HCT116 (cell line): ENCODE data around the gene RNU7-1. TPM values are rescaled to one million over a fixed set of nuclear protein-coding genes. Genes with fewer than 3 reads are reported as not detected.

Experiments used
- ATAC-seq: fragments of 200-7000 bp; cut with Tn5 transposase; 2 replicates; pipeline ENCODE4 v1.9.1; 2020; ENCODE audit warnings: mild to moderate bottlenecking, moderate library complexity
- BruUV-seq: library from RNA; stranded (reverse); fragments of 400-500 nt; replicated peaks from 2 replicates; lab custom pipeline; 2021; lab: Mats Ljungman, UMichigan
- CTCF ChIA-PET: fragments of 300-600 bp; sonication (Branson Sonifier 250); formaldehyde crosslinking; loops from one replicate; lab custom pipeline; 2021; ENCODE audit warnings: antibody characterized with exemption; lab: Charles Lee
- POLR2A ChIA-PET: fragments of 300-600, 350-600 bp; sonication (Branson Sonifier 250); formaldehyde crosslinking; loops from one replicate; lab custom pipeline; 2021; ENCODE audit warnings: antibody characterized with exemption; lab: Charles Lee
- RAD21 ChIA-PET, 2 experiments: fragments of 300-600 bp; sonication (Branson Sonifier 250); formaldehyde crosslinking; loops; one replicate each; lab custom pipeline; 2023; ENCODE audit warnings: low total read pairs in 2 of 2; ENCODE audit not compliant: uncharacterized antibody in 2 of 2, unreplicated experiment in 2 of 2, low non-redundant PET in 1 of 2; lab: Charles Lee
- DNase-seq: peaks from one replicate; pipeline ENCODE4 v3.0.0-alpha.2; 2010; ENCODE audit warnings: low read depth, low spot score
- H2AFZ ChIP-seq: fragments of 200-600 bp; shearing (Covaris generic), sonication (generic); 2 replicates; pipeline ENCODE4 v1.6.1; 2017; ENCODE audit warnings: low read depth, mixed run types, mixed read lengths, antibody characterized with exemption, low read length; ENCODE audit not compliant: poor library complexity, severe bottlenecking
- H3K27ac ChIP-seq: 2 replicates; pipeline ENCODE4 v1.5.1; 2012; ENCODE audit warnings: low read depth, low read length
- H3K27me3 ChIP-seq: fragments of 200-600 bp; sonication (generic); 2 replicates; pipeline ENCODE4 v1.6.1; 2016; ENCODE audit warnings: mixed run types, low read length, mixed read lengths; ENCODE audit not compliant: insufficient read depth
- H3K36me3 ChIP-seq, 2 experiments: fragments of 200-500 bp in 1 of 2; fragments of 200-600 bp in 1 of 2; sonication (Bioruptor generic) in 1 of 2; sonication (generic) in 1 of 2; 2 replicates each; pipeline versions ENCODE4 v1.5.1 to v1.6.1; 2014 to 2016; ENCODE audit warnings: low read length in 2 of 2, inconsistent platforms in 1 of 2, mixed read lengths in 1 of 2, mixed run types in 1 of 2; ENCODE audit not compliant: insufficient read depth in 2 of 2, control insufficient read depth in 1 of 2
- H3K4me1 ChIP-seq, 2 experiments: fragments of 200-600 bp in 1 of 2; sonication (generic) in 1 of 2; 2 replicates each; pipeline versions ENCODE4 v1.5.1 to v1.6.1; 2012 to 2017; ENCODE audit warnings: low read length in 2 of 2, inconsistent platforms in 1 of 2, mild to moderate bottlenecking in 1 of 2, mixed read lengths in 1 of 2, mixed run types in 1 of 2, moderate library complexity in 1 of 2; ENCODE audit not compliant: insufficient read depth in 2 of 2, control insufficient read depth in 1 of 2
- H3K4me2 ChIP-seq: fragments of 200-600 bp; sonication (generic); 2 replicates; pipeline ENCODE4 v1.6.1; 2017; ENCODE audit warnings: mixed run types, low read length, mixed read lengths
- H3K4me3 ChIP-seq, 2 experiments: fragments of 200-600 bp in 1 of 2; sonication (generic) in 1 of 2; replicated peaks in 1 of 2; 2 replicates each; pipeline ENCODE4 v1.5.1; 2011 to 2016; ENCODE audit warnings: low read length in 2 of 2, control low read depth in 1 of 2, low read depth in 1 of 2, mild to moderate bottlenecking in 1 of 2, mixed read lengths in 1 of 2, mixed run types in 1 of 2
- H3K79me2 ChIP-seq: fragments of 200-600 bp; sonication (generic); 2 replicates; pipeline ENCODE4 v1.6.1; 2017; ENCODE audit warnings: mild to moderate bottlenecking, mixed run types, low read length, moderate library complexity, mixed read lengths; ENCODE audit not compliant: insufficient read depth
- H3K9ac ChIP-seq: fragments of 200-600 bp; sonication (generic); 2 replicates; pipeline ENCODE4 v1.6.1; 2016; ENCODE audit warnings: low read length, mixed read lengths
- H3K9me2 ChIP-seq: fragments of 200-600 bp; sonication (generic), shearing (Covaris generic); 2 replicates; pipeline ENCODE4 v1.6.1; 2017; ENCODE audit warnings: mixed run types, mild to moderate bottlenecking, moderate library complexity; ENCODE audit not compliant: insufficient read depth
- H3K9me3 ChIP-seq, 2 experiments: fragments of 200-500 bp in 1 of 2; fragments of 200-600 bp in 1 of 2; sonication (Bioruptor generic) in 1 of 2; sonication (generic) in 1 of 2; 2 replicates each; pipeline ENCODE4 v1.6.1; 2014 to 2017; ENCODE audit warnings: low read length in 2 of 2, mixed read lengths in 2 of 2, inconsistent platforms in 1 of 2, low read depth in 1 of 2, mild to moderate bottlenecking in 1 of 2, mixed run types in 1 of 2, moderate library complexity in 1 of 2; ENCODE audit not compliant: control insufficient read depth in 1 of 2, insufficient read depth in 1 of 2
- H4K20me1 ChIP-seq: fragments of 200-600 bp; sonication (generic), shearing (Covaris generic); 2 replicates; pipeline ENCODE4 v1.6.1; 2017; ENCODE audit warnings: mixed run types, mild to moderate bottlenecking, moderate library complexity; ENCODE audit not compliant: insufficient read depth
- CBX3 ChIP-seq: IDR thresholded peaks from 2 replicates; pipeline ENCODE4 v1.6.1; 2012; ENCODE audit warnings: low read depth
- EGR1 ChIP-seq: IDR thresholded peaks from 2 replicates; pipeline ENCODE4 v1.6.1; 2012; ENCODE audit warnings: low read depth
- ELF1 ChIP-seq: IDR thresholded peaks from 2 replicates; pipeline ENCODE4 v1.6.1; 2012; ENCODE audit warnings: low read depth, borderline replicate concordance
- EZH2 ChIP-seq: fragments of 200-600 bp; sonication (generic); IDR thresholded peaks from 2 replicates; pipeline ENCODE4 v1.6.1; 2017; ENCODE audit warnings: antibody characterized with exemption, mixed run types
- EZH2phosphoT487 ChIP-seq: fragments of 200-600 bp; IDR thresholded peaks from 2 replicates; pipeline ENCODE4 v1.6.1; 2018; ENCODE audit warnings: antibody characterized with exemption, borderline replicate concordance
- FOSL1 ChIP-seq: IDR thresholded peaks from 2 replicates; pipeline ENCODE4 v1.6.1; 2012; ENCODE audit warnings: low read depth
- JUND ChIP-seq: IDR thresholded peaks from 2 replicates; pipeline ENCODE4 v1.6.1; 2012
- POLR2A ChIP-seq: IDR thresholded peaks from 2 replicates; pipeline ENCODE4 v1.7.0; 2011; ENCODE audit warnings: borderline replicate concordance; ENCODE audit not compliant: insufficient read depth, insufficient read length; ENCODE audit errors: extremely low read depth
- RAD21 ChIP-seq: IDR thresholded peaks from 2 replicates; pipeline ENCODE4 v1.6.1; 2012; ENCODE audit warnings: low read depth, mild to moderate bottlenecking
- SIN3A ChIP-seq: IDR thresholded peaks from 2 replicates; pipeline ENCODE4 v1.6.1; 2012; ENCODE audit warnings: low read depth
- SP1 ChIP-seq: IDR thresholded peaks from 2 replicates; pipeline ENCODE4 v1.6.1; 2012; ENCODE audit warnings: low read depth
- SRF ChIP-seq: IDR thresholded peaks from 2 replicates; pipeline ENCODE4 v1.6.1; 2012; ENCODE audit warnings: low read depth
- TCF7L2 ChIP-seq: IDR thresholded peaks from 2 replicates; pipeline ENCODE4 v1.7.0; 2011; ENCODE audit warnings: borderline replicate concordance, inconsistent platforms; ENCODE audit not compliant: insufficient read depth, insufficient read length; ENCODE audit errors: extremely low read depth
- YY1 ChIP-seq: IDR thresholded peaks from 2 replicates; pipeline ENCODE4 v1.6.1; 2011; ENCODE audit warnings: low read length, low read depth, moderate library complexity, mild to moderate bottlenecking; ENCODE audit not compliant: insufficient replicate concordance; ENCODE audit errors: extremely low read depth
- ZNF274 ChIP-seq: fragments of 200-500 bp; sonication (Bioruptor generic); IDR thresholded peaks from 2 replicates; pipeline ENCODE4 v1.6.1; 2014; ENCODE audit warnings: mild to moderate bottlenecking, low read depth, low read length, inconsistent platforms
- intact Hi-C: fragments of 100-400 bp; cut with micrococcal nuclease; formaldehyde crosslinking; loops from 2 replicates; pipeline ENCODE4 v1.10.0; 2022
- total RNA-seq: library from RNA; stranded (reverse); gene quantifications from one replicate; pipeline ENCODE4 v1.2.1, GENCODE V29; 2021; ENCODE audit not compliant: unreplicated experiment
- TF ChIP-seq, protein P1 (sequence below): IDR thresholded peaks from 2 replicates; pipeline ENCODE4 v1.6.1; 2012
- TF ChIP-seq, protein P2 (sequence below): IDR thresholded peaks from 2 replicates; pipeline ENCODE4 v1.6.1; 2012
- TF ChIP-seq, protein P3 (sequence below): IDR thresholded peaks from 2 replicates; pipeline ENCODE4 v1.6.1; 2012; ENCODE audit warnings: low read depth

The RNU7-1 gene
- total RNA-seq, 1 experiment from 2014 or later, result not detected

DNA sequence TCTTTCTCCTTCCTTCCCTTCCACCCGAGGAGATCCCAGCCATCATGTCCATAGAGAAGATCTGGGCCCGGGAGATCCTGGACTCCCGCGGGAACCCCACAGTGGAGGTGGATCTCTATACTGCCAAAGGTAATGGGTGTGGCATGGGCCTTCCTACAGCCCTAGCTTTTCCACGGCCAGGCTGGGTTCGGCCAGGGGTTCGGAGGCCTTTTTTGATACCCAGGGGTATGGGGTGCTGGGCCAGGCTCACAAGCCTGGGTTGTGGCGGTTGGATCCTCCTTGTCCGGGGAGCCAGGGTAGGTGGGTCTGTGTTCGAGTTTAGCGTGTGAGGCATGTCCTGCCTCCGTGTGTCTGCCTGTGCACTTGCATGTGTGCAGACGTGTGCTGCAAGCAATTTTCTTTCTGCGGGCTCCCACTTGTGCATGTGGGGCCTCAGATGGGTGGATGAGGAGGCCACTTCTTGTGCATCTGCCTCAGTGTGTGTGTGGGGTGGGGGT is 27.8 kb upstream of the RNU7-1 start (continued):
- no peak for TF ChIP-seq EGR1

DNA sequence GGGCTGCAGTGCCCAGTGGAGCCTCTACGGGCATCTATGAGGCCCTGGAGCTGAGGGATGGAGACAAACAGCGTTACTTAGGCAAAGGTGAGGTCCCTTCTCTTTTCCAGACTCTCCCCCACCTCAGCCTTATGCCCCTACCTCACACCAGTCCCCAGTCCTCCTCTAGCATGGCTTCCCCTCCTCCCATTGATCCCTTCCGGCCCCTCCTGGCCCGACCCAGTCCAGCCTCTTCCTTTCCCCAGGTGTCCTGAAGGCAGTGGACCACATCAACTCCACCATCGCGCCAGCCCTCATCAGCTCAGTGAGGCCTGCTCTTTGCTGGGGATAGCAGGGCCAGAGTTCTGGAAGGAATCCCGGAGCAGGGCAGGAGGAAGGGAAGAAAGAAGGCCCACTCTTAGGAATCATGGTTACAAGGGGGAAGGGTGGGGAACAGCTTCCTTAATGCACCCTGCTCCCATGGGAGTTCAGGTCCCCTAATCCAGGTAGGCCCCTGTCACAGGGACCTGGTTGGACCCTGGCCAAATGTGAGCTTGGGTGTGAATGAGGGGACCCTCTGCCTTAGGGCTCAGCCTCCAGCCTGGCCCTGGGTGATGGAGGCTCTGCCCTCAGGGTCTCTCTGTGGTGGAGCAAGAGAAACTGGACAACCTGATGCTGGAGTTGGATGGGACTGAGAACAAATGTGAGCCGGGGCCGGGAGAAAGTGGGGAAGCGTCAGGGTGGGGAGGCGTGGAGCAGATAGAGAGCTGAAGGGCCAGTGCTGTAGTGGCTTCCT is 27.0 kb upstream of the RNU7-1 start:
- RAD21 ChIA-PET, result no interaction called here
- peaks cover 8 to 17% of the 10 kb centered on the region in 2 experiments for H3K36me3 ChIP-seq

More for the DNA sequence above, 27.0 kb upstream of the RNU7-1 start:
- H4K20me1 ChIP-seq, result no peaks in the 10 kb centered on the region
- BruUV-seq, result TSS peak; percentile 31
- peaks cover 15 to 29% of the 10 kb centered on the region in 2 experiments for H3K4me1 ChIP-seq
- no peak overlapping the region for H3K9ac ChIP-seq
- H3K4me2 ChIP-seq, result no peak overlapping the region
- H3K4me3 ChIP-seq, result no peak overlapping the region
- no peaks in the 10 kb centered on the region for H3K9me3 ChIP-seq
- peaks cover 13% of the 10 kb centered on the region; the same call in 1 of the 2 replicates for H3K79me2 ChIP-seq
- ChIA-PET CTCF (no interaction called here), POLR2A (interaction anchor here (1.4 kb wide), 1 partner anchor 9 kb away, joined by 3 read pairs; no protein-coding TSS in a partner anchor)
- intact Hi-C loops, result no loop called here
- DNase-seq (no peak), ATAC-seq (no peak)
- no peaks in the 10 kb centered on the region for H3K9me2 ChIP-seq
- H2AFZ ChIP-seq, result no peak overlapping the region
- H3K27ac ChIP-seq, result no peak overlapping the region
- no peaks in the 10 kb centered on the region for H3K27me3 ChIP-seq
- TF ChIP-seq EZH2 (no peak), ZNF274 (no peak), JUND (no peak), EZH2phosphoT487 (no peak), SRF (no peak), SP1 (no peak), CBX3 (no peak), YY1 (no peak), ELF1 (no peak), RAD21 (no peak), TCF7L2 (no peak), FOSL1 (no peak), POLR2A (no peak), SIN3A (no peak)
- TF ChIP-seq, protein P1, sequence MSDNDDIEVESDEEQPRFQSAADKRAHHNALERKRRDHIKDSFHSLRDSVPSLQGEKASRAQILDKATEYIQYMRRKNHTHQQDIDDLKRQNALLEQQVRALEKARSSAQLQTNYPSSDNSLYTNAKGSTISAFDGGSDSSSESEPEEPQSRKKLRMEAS, result no peak
- TF ChIP-seq, protein P2, sequence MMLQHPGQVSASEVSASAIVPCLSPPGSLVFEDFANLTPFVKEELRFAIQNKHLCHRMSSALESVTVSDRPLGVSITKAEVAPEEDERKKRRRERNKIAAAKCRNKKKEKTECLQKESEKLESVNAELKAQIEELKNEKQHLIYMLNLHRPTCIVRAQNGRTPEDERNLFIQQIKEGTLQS, result no peak
- TF ChIP-seq, protein P3, sequence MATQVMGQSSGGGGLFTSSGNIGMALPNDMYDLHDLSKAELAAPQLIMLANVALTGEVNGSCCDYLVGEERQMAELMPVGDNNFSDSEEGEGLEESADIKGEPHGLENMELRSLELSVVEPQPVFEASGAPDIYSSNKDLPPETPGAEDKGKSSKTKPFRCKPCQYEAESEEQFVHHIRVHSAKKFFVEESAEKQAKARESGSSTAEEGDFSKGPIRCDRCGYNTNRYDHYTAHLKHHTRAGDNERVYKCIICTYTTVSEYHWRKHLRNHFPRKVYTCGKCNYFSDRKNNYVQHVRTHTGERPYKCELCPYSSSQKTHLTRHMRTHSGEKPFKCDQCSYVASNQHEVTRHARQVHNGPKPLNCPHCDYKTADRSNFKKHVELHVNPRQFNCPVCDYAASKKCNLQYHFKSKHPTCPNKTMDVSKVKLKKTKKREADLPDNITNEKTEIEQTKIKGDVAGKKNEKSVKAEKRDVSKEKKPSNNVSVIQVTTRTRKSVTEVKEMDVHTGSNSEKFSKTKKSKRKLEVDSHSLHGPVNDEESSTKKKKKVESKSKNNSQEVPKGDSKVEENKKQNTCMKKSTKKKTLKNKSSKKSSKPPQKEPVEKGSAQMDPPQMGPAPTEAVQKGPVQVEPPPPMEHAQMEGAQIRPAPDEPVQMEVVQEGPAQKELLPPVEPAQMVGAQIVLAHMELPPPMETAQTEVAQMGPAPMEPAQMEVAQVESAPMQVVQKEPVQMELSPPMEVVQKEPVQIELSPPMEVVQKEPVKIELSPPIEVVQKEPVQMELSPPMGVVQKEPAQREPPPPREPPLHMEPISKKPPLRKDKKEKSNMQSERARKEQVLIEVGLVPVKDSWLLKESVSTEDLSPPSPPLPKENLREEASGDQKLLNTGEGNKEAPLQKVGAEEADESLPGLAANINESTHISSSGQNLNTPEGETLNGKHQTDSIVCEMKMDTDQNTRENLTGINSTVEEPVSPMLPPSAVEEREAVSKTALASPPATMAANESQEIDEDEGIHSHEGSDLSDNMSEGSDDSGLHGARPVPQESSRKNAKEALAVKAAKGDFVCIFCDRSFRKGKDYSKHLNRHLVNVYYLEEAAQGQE, result no peak
